HG02678 (cell line): ENCODE results near the gene ACVR1C.
"Not testable (repeated sequence)": the region's sequence is repeated elsewhere in the genome, so short reads cannot be mapped to it uniquely, and the experiment has no call there.

Source experiments
- ATAC-seq: cut with Tn5 transposase; IDR thresholded peaks from one replicate; pipeline ENCODE4 v1.9.1; 2021; ENCODE audit warnings: mild to moderate bottlenecking, moderate library complexity; ENCODE audit not compliant: unreplicated experiment

Gene ACVR1C

DNA sequence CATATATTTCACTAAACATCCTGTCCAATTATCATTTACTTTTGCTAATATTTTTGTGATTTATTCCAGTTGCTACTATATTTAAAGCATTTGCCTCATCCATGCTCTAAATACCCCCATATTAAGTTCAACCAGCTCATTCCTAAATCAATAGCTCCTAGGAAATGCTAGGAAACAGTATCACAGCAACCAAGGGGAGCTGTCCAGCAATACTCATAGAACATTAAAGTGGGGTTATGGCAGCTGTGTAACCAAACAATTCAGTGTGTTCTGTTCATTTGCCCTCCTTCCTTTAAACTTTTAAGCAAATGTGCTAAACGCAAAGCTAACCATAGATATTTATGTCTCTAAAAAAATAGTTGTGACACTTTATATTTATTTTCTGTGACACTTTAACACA is 41.1 kb downstream of the ACVR1C start:
- ATAC-seq: no peak

DNA sequence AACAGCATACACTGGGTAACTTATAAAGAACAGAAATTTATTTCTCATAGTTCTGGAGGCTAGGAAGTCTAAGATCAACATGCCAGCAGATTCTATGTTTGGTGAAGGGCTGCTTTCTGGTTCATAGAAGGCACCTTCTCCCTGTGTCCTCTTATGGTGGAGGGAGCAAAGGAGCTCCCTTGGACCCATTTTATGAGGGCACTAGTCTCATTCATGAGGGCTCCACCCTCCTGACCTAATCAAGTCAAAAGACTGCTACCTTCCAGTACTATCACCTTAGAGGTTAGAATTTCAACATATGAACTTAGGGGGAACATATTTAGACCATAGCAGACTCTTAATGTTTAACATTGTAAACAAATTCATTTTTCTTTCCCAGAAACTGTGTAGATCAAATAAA is 54.5 kb downstream of the ACVR1C start:
- ATAC-seq: no peak

DNA sequence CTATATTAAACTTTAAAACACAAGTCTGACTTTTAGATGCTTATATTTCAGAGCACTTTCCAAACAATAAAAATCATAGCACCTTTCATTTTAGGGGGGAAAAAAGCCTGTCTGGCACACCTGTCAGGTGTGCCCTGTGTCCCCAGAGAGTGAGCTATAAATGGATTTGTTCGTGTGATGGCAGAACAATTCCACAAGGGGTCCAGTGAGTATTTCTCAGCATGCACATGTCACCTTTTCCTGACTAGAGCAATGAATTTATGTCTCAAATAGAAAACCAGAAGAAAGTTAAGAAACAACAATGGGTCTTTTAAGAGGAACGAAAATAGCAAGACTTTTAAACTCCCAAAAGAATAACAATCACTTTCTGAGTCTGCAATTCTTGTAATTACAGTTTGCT is 55.9 kb downstream of the ACVR1C start:
- ATAC-seq: no peak

DNA sequence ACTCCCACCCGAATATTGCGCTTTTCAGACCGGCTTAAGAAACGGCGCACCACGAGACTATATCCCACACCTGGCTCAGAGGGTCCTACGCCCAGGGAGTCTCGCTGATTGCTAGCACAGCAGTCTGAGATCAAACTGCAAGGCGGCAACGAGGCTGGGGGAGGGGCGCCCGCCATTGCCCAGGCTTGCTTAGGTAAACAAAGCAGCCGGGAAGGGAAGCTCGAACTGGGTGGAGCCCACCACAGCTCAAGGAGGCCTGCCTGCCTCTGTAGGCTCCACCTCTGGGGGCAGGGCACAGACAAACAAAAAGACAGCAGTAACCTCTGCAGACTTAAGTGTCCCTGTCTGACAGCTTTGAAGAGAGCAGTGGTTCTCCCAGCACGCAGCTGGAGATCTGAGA is 62.0 kb downstream of the ACVR1C start:
- not testable (repeated sequence) for ATAC-seq

DNA sequence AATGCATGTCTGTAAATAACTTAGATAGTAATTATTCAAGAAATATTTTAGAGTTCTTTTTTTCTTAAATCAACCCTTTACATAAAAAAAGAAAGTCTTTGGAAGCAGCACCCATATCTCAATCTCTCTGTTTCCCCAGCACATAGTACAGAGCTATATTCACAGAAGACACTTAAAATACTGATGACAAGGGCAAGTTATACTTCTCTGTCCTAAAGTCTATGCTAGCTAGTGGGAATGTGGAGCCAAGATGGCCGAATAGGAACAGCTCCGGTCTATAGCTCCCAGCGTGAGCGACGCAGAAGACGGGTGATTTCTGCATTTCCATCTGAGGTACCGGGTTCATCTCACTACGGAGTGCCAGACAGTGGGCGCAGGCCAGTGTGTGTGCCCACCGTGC is 62.6 kb downstream of the ACVR1C start:
- not testable (repeated sequence) for ATAC-seq

DNA sequence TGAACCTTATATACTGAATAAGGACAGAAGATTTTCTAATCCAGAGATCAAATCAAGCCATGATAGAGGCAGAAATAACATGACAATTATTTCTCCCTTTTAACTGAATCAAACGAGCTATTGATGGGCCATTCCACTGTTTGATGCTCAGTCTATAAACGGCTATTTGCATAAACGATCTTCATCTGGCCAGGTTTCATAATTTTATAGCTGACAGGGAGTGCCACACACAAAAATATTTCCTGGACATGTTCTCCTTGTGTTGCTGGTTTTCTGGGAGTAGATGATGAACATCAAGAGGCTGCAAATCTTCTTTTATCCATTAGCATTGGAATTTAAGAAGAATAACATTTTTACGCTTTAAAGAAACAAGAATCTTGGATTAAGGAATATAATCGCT is 63.1 kb downstream of the ACVR1C start:
- no peak for ATAC-seq

DNA sequence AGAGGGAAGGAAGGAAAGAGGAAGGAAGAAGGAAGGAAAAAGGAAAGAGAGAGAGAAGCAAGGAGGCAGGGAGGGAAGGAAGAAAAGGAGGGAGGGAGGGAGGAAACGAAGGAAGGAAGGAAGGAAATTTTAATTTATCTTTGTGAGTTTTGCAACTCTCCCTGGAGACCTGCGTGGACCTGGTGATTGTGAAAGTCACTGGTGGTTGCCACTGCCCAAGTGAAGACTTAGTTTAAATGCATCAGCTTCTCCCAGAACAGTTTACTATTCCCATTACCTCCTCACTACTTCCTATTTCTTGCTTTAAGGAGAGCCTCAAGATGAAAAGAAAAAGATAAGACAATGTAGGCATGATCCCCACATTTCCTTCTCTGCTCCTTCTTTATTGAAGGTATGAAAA is 68.8 kb downstream of the ACVR1C start:
- ATAC-seq: no peak

DNA sequence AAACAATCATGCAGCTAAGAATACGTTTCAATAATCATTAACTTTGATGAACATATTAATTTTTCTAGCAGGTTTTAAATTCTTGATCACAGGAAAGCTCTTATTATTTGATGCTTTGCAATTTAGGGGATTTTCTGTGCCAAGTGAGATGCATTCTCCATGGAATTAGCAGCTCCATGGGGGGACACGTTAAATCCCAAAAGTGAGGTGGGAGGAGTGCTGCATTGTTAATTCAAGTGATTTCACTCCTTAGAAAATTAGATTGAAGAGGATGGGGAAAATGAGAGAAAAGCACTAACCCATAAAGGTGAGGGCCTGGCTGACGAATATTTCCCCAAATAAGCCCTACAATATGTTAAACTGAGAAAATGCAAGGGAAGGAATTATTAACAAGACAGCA is 69.2 kb downstream of the ACVR1C start:
- ATAC-seq: no peak

DNA sequence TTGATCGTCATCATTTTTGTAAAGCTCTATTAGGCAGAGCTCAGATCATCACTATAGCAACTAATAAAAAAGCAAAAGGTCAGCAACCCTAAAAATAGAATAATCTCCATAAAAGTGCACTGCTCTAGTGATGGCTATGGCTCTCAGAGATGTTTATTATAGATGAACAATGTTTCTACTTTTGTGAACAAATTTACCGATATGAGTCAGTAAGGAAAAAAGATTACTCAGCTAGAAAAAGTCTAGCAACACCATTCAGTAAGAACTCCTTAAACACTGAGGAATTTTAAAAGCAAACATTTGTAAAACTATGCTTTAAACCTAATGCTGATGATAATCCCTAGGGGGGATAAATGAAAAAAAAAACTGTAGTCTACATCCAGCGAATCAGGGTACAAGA is 69.6 kb downstream of the ACVR1C start:
- ATAC-seq: no peak

DNA sequence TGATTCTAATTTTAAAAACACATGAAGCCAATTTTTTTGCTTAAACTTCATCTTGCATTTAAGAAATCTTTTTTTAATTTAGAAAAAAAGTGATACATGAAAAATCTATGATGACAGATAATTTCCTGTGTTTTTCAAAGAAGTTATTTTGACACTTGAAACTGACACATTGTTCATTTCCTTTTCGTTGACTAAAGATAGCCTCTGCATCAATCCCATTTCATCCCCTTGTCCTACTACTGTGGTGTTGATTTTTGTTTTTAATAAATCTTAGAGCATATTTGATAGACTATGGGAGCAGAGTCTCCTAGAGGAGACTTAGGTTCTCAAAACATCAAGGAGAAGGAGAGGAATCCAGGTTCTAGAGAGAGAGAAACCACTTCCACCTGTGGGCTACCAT is 70.9 kb downstream of the ACVR1C start:
- no peak for ATAC-seq

DNA sequence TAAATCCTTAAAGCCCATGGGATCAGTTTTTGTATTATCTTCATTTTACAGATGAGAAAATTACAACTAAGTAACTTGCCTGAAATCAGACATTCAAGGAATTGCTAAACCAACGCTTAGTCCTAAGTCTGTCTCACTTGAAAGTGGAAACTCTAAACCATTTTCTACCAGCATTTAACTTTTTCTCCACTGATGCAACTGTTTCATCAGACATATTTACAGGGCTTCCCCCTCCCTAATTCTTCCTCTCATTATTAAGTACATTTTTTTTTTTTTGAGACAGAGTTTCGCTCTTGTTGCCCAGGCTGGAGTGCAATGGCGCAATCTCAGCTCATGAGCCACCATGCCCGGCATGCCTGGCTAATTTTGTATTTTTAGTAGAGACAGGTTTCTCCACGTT is 88.6 kb downstream of the ACVR1C start:
- ATAC-seq: no peak

DNA sequence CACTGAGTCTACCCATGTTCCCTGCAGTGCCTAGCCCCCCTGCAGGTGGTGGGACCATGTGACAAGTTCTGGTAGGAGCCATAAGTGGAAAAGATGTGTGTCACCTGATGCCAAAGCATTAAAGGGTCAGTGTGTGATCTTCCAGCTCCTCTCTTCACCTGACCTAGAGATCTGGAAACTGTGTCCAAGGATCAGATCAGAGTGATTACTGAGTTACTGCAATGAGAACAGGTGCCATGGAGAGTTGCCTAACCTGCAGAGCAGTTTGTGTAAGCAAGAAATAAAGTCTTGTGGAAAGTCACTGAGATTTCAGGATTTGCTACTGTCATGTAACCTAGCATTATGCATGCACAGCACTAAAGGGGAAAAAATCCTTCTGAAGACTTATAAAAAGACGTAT is 90.6 kb downstream of the ACVR1C start:
- no peak for ATAC-seq

DNA sequence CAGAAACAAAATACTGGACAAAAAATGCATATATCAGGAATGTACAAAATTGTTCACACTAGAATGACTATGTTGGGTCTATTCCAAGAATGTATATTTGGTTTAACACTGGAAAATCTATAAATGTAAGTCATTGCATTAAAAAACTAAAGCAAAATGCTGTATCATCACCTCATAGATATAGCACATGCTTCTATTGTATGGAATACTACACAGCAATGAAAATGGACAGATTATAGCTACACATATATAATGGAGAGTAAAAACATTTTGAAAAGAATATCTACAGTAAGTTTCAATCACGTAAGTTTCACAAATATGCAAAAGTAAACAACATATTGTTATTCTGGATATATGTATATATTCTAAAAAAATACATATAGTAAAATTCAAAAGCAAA is 91.8 kb downstream of the ACVR1C start:
- no peak for ATAC-seq

DNA sequence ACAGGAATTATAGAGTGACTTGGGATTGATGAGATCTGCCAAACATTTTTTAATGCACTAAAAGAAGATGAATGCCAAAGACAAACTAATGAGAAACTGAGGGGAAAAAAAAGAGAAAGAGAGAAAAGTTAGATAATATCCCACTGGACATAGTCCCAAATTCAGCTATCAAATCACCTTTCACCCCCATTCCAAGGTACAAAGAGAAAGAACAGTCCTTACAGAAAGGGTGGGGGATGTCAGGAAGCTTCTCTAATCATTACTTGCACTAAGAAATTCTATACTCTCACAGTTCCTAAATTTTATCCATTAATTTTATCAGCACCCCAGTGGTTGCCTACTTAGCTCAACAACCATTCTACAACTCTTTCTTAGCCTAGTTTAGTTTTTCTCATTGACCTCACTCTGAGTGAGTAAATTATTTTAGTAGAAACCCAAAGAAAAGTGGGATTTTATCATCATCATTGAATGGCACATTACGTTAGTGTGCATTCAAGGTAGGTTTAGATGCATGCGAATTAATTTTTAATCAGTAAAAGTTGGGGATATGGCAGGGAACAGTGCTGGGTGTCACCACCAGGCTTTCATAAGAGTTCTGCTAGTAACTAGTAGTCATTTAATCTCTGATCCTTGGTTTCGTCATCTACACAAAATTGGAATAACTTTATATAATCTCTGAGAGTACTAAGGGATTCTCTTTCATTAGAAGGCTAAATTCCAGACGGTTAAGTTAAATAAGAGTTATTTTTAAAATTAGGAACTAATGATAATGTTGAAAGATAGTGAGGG is 99.5 kb downstream of the ACVR1C start:
- ATAC-seq: no peak

DNA sequence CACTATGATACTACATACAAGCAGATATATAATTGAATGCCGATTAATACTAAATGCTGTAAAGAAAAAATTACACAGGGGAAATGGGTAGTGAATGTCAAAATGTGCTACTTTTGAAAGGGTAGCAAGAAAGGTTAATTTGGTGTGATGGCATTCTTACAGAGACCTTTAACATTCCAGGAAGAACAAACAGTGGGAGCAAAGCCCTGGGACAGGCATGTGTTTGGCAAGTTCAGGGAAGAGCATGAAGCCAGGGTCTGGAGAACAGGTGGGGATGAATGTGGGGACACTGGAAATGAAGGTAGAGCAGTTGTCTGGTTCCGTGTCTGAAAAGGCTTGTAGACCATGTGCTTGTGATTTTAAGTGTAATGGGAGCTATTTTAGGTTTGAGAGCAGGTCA is 102.6 kb downstream of the ACVR1C start:
- no peak for ATAC-seq

DNA sequence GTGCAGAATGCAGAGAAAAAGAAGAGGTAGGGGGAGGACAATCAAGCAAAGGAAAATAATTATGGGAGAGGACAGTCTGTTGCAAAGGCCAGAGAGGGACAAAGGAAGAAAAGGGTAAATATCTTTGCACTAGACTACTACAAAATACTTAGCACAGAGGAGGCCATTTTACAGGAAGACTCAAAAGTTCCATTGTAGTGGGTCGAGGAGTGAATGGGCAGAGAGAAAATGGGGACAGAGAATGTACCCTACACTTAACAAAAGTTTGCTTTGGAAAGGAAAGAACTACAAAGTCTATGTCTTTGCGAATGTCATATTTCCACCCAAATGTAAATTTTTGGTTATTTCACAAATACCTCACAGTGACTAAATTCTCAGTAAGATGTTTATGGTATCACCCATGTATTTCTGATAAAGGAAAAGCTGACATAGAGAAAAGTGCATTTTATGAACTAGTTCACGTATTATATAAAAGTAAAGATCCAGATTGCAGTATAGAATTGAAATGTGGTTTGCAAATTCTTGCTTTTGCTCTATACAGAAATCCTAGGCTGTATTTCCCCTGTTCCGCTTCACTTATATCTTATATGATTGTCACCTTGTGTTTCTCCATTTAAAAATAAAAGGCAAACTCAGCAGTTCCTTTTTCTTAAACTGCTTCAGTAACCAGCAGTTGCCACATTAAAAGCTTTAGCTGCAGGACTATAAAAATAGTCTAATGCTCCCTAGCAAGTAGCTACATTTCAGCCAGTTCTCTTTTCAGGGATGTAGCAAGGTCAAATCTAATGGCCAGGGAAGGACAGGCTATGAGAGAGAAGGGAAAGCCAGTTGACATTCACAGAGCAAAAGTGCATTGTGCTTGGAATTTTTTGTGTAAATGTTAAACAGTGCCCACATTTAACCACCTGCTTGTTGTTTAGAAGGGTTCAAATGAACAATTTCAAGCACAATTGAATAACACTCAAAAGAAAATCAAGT is 105.1 kb downstream of the ACVR1C start:
- no peak for ATAC-seq

DNA sequence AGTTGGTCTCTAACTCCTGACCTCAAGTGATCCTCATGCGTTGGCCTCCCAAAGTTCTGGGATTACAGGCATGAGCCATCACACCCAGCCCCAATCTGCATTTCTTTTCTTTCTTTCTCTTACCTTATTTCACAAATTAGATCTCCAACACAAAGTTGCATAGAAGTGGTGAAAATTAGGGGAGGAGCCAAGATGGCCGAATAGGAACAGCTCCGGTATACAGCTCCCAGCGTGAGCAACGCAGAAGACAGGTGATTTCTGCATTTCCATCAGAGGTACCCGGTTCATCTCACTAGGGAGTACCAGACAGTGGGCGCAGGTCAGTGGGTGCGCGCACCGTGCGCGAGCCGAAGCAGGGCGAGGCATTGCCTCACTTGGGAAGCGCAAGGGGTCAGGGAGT is 113.7 kb downstream of the ACVR1C start:
- ATAC-seq: not testable (repeated sequence)

DNA sequence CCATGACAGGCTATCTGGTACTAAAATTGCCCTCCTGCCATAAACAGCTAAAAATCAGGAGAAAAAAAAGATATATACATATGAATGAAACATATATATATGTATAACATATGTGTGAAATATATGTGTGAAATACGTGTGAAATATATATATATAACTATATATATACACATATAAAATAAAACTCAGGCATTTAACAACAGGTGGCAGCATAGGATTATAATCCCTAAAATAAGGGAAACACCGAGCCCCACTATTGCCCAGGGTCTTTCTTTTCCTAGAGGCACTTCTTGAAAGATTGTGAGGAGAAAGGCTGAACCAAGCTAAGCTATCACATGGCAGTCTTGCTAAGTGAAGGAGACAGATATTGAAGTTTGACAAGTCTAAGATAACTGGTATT is 118.9 kb downstream of the ACVR1C start:
- no peak for ATAC-seq

DNA sequence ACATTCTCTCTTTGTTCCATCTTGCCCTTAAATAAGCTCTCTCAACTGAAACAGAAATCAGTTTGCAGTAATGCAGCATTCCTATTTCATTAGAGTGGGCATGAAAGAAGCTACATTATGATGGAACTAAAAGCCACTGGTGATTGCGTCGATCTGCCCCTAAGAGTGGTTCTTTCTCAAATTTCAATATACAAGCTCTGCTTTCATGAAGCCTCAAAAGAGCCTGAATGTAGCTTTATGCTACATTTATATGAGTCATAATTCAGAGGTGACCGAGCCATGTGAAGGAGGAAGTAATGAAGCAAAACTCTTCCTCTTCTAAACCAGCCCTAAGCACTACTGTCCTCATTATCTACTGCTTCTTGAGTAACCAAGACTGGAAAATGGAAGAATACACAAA is 120.0 kb downstream of the ACVR1C start:
- ATAC-seq: no peak

DNA sequence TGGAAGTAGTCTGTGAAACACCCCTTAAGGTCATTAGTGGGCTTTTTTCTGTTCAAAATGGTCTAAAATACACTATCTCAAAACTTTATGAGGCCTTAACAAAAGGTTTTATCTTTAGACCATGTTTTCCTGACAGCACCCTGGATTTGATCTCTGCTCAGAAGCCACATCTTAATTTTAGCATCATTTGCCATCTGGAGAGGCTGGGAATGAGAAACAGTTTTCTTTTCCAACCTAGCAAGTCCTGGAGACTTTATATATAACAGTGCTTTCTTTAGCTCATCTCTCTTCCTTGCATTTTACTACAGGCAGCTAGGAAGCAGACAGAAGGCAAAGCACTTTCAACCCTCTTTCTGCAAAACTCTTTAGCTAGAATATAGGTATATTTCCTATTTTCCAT is 122.1 kb downstream of the ACVR1C start:
- ATAC-seq: no peak

DNA sequence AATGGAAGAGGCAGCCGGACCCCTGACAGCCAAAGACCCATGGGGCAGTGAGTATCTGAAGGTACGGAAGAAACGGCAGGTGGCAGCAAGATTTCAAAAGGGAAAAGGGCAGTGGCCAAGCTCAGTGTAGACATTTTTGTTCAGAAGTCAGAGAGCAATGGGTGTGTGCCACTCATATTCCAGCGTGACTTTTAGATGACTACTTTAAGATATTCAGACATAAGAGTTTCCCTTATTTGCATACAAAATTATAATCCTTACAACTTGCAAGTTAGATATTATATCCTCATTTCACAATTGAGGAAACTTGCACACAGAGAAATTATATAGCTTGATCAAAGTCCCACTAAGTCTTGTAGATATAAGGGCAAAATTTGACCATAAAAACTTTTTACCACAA is 124.0 kb downstream of the ACVR1C start:
- ATAC-seq: no peak

DNA sequence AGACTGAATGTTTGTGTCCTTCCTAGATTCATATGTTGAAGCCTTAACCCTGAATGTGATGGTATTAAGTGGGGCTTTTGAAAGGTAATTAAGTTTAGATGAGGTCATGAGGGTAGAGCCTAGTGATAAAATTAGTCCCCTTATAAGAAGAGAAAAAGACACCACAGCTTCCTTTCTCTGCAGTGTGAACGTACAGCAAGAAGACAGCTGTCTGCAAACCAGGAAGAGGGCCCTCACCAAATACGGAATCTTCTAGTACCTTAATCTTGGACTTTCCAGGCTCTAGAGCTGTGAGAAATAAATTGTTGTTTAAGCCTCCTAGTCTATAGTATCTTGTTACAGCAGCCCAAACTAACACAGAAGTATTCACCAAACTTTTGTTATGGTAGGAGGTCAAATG is 127.6 kb downstream of the ACVR1C start:
- ATAC-seq: no peak
